ENCODE measurements around the gene WDFY4.

GRCh38 chr10:48807791-48808470 is 123.3 kb downstream of the WDFY4 start:
- TF ChIP-seq, protein P1, sequence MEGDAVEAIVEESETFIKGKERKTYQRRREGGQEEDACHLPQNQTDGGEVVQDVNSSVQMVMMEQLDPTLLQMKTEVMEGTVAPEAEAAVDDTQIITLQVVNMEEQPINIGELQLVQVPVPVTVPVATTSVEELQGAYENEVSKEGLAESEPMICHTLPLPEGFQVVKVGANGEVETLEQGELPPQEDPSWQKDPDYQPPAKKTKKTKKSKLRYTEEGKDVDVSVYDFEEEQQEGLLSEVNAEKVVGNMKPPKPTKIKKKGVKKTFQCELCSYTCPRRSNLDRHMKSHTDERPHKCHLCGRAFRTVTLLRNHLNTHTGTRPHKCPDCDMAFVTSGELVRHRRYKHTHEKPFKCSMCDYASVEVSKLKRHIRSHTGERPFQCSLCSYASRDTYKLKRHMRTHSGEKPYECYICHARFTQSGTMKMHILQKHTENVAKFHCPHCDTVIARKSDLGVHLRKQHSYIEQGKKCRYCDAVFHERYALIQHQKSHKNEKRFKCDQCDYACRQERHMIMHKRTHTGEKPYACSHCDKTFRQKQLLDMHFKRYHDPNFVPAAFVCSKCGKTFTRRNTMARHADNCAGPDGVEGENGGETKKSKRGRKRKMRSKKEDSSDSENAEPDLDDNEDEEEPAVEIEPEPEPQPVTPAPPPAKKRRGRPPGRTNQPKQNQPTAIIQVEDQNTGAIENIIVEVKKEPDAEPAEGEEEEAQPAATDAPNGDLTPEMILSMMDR (IDR thresholded peaks at IDR 0.05): no peak
- TF ChIP-seq POLR2A (IDR thresholded peaks at IDR 0.05) (no peak), POLR2AphosphoS5 (IDR thresholded peaks at IDR 0.05) (no peak), EP300 (IDR thresholded peaks at IDR 0.05; ENCODE audit: low read depth) (no peak)
